Measurements from ENCODE around the gene ACSL4. TPM values are rescaled to one million over a fixed set of nuclear protein-coding genes. Genes with fewer than 3 reads are reported as not detected.

ACSL4 gene
- total RNA-seq, 1 experiment from 2014 or later, result 55.2 TPM

DNA sequence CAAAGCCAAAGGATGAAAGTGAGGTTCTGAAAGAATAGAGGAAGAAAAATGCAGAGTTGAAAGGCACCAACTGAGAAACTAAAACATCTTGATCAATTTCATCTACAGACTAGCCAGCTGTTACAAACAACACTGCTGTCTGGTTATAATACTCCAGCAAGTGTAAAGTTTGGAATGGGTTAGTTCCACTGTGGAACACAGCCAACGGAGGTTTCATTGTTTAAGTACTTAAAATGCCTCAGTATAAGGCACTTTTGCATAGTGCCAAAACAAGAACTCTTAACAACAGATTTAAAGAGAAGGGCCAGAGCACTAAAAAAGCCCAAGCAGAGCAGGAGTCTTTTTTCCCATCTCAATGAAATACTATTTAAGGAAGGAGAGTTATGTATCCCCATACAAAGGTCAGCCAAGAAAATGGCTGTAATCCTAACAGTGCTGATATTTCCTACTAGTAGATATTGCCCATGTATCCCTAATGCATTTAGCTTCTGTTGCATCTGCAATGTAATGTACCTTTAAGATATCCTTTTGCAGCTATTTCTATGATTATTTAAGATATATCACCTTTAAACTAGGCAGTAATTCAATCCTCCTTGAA lies 16.5 kb downstream of the ACSL4 start:
- intact Hi-C loops (cut with micrococcal nuclease; ENCODE audit: unreplicated experiment), result no loop called here
- Histone ChIP-seq H3K36me3 (ENCODE audit: control insufficient read depth, insufficient read depth, low read length) (no peaks in the 10 kb centered on the region), H3K27ac (ENCODE audit: low read length) (no peak overlapping the region), H3K4me3 (ENCODE audit: low read depth in 2 of 2, low read length in 2 of 2) (no peak overlapping the region), H3K27me3 (ENCODE audit: control insufficient read depth, insufficient read depth, low read length) (no peaks in the 10 kb centered on the region), H3K9me3 (ENCODE audit: control insufficient read depth, insufficient read depth, low read depth, low read length) (no peaks in the 10 kb centered on the region), H3K4me1 (ENCODE audit: control insufficient read depth, insufficient read depth, low read length) (peaks cover 5% of the 10 kb centered on the region; the same call in 1 of the 2 replicates)
- TF ChIP-seq, protein P1, sequence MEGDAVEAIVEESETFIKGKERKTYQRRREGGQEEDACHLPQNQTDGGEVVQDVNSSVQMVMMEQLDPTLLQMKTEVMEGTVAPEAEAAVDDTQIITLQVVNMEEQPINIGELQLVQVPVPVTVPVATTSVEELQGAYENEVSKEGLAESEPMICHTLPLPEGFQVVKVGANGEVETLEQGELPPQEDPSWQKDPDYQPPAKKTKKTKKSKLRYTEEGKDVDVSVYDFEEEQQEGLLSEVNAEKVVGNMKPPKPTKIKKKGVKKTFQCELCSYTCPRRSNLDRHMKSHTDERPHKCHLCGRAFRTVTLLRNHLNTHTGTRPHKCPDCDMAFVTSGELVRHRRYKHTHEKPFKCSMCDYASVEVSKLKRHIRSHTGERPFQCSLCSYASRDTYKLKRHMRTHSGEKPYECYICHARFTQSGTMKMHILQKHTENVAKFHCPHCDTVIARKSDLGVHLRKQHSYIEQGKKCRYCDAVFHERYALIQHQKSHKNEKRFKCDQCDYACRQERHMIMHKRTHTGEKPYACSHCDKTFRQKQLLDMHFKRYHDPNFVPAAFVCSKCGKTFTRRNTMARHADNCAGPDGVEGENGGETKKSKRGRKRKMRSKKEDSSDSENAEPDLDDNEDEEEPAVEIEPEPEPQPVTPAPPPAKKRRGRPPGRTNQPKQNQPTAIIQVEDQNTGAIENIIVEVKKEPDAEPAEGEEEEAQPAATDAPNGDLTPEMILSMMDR (IDR thresholded peaks at IDR 0.05), result no peak
- no peak for TF ChIP-seq TCF7L2 (IDR thresholded peaks at IDR 0.05; ENCODE audit: low read depth, low read length)
- TF ChIP-seq, protein P2, sequence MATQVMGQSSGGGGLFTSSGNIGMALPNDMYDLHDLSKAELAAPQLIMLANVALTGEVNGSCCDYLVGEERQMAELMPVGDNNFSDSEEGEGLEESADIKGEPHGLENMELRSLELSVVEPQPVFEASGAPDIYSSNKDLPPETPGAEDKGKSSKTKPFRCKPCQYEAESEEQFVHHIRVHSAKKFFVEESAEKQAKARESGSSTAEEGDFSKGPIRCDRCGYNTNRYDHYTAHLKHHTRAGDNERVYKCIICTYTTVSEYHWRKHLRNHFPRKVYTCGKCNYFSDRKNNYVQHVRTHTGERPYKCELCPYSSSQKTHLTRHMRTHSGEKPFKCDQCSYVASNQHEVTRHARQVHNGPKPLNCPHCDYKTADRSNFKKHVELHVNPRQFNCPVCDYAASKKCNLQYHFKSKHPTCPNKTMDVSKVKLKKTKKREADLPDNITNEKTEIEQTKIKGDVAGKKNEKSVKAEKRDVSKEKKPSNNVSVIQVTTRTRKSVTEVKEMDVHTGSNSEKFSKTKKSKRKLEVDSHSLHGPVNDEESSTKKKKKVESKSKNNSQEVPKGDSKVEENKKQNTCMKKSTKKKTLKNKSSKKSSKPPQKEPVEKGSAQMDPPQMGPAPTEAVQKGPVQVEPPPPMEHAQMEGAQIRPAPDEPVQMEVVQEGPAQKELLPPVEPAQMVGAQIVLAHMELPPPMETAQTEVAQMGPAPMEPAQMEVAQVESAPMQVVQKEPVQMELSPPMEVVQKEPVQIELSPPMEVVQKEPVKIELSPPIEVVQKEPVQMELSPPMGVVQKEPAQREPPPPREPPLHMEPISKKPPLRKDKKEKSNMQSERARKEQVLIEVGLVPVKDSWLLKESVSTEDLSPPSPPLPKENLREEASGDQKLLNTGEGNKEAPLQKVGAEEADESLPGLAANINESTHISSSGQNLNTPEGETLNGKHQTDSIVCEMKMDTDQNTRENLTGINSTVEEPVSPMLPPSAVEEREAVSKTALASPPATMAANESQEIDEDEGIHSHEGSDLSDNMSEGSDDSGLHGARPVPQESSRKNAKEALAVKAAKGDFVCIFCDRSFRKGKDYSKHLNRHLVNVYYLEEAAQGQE (IDR thresholded peaks at IDR 0.05; ENCODE audit: insufficient read depth in 1 of 2, low read depth in 2 of 2, low read length in 1 of 2), result no peak
- no peak for TF ChIP-seq POLR2AphosphoS5 (IDR thresholded peaks at IDR 0.05; ENCODE audit: low read depth, low read length)
- TF ChIP-seq SIN3A (IDR thresholded peaks at IDR 0.05; ENCODE audit: borderline replicate concordance, insufficient read depth, low read depth, low read length), result no peak
- DNase-seq (ENCODE audit: low read depth, low spot score) (no peak), ATAC-seq (no peak)
- POLR2A ChIA-PET, result no interaction called here
- BruUV-seq (replicated peaks), result no TSS peak
- in situ Hi-C loops (cut with HindIII; ENCODE audit: low pct_unique_long_range_greater_than_20kb, low sequenced_read_pairs), result no loop called here
- CTCF ChIA-PET, result no interaction called here

DNA sequence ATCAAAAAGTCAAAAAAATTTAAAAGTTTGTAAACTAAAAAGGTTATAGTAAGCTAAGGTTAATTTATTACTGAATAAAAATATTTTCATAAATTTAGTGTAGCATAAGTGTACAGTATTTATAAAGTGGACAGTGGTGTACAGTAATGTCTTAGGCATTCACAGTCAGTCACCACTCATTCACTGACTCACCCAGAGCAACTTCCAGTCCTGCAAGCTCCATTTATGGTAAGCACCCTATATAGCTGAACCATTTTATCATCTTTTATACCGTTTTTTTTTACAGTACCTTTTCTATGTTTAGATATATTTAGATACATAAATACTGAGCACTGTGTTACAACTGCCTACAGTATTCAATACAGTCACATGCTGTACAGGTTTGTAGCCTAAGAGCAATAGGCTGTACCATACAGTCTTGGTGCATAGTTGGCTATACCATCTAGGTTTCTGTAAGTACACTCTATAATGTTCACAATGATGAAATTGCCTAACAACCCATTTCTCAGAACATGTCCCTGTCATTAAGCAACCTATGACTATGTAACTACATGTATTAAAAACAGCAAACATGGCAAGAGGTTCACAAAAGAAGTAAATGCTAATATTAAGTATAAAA lies 18.6 kb downstream of the ACSL4 start:
- in situ Hi-C loops (cut with HindIII; ENCODE audit: low pct_unique_long_range_greater_than_20kb, low sequenced_read_pairs), result no loop called here

More for the DNA sequence above, 18.6 kb downstream of the ACSL4 start:
- intact Hi-C loops (cut with micrococcal nuclease; ENCODE audit: unreplicated experiment), result no loop called here
- no peak for DNase-seq (ENCODE audit: low read depth, low spot score)
- no peak overlapping the region for H3K4me3 ChIP-seq (ENCODE audit: low read depth in 2 of 2, low read length in 2 of 2)
- BruUV-seq (replicated peaks), result no TSS peak
- TF ChIP-seq, protein P1 (IDR thresholded peaks at IDR 0.05), result no peak
- TF ChIP-seq POLR2AphosphoS5 (IDR thresholded peaks at IDR 0.05; ENCODE audit: low read depth, low read length), result no peak
- H3K27ac ChIP-seq (ENCODE audit: low read length), result no peak overlapping the region
- POLR2A ChIA-PET, result no interaction called here
- peak; percentile 93 for ATAC-seq
- no peaks in the 10 kb centered on the region for H3K27me3 ChIP-seq (ENCODE audit: control insufficient read depth, insufficient read depth, low read length)
- H3K36me3 ChIP-seq (ENCODE audit: control insufficient read depth, insufficient read depth, low read length), result no peaks in the 10 kb centered on the region
- H3K9me3 ChIP-seq (ENCODE audit: control insufficient read depth, insufficient read depth, low read depth, low read length), result no peaks in the 10 kb centered on the region
- peaks cover 5% of the 10 kb centered on the region; the same call in 1 of the 2 replicates for H3K4me1 ChIP-seq (ENCODE audit: control insufficient read depth, insufficient read depth, low read length)
- CTCF ChIA-PET, result interaction anchor here (0.7 to 2.5 kb wide), 2 partner anchors 142 to 177 kb away, joined by 3 to 17 read pairs; no protein-coding TSS in a partner anchor

Measured in Panc1 (cell line).